ENCODE results near the gene TBL1XR1.
A peak's percentile ranks its signal among the peaks of the same experiment; 100 is the strongest.

TBL1XR1 gene

GRCh38 chr3:177149106-177149505 lies 48.2 kb downstream of the TBL1XR1 start:
- peaks cover 100% of the 10 kb centered on the region for H3K79me2 ChIP-seq (ENCODE audit: insufficient read depth, low read length)
- no peaks in the 10 kb centered on the region for H3K27me3 ChIP-seq (ENCODE audit: low read length)
- H3K36me3 ChIP-seq (ENCODE audit: low read length) = no peaks in the 10 kb centered on the region; the same call in 1 of the 2 replicates
- no peak overlapping the region for H2AFZ ChIP-seq (ENCODE audit: low read depth, low read length, severe bottlenecking)
- H3K9me2 ChIP-seq (replicated peaks; ENCODE audit: insufficient read depth, low read length) = no peaks in the 10 kb centered on the region
- TF ChIP-seq EZH2phosphoT487 (conservative IDR thresholded peaks at IDR 0.05; ENCODE audit: low read length) = no peak
- no peak for TF ChIP-seq CTCF (IDR thresholded peaks at IDR 0.05; ENCODE audit: insufficient read depth, low read length, poor library complexity, severe bottlenecking)
- H3K4me2 ChIP-seq (ENCODE audit: low read depth, low read length, poor library complexity, severe bottlenecking) = peak overlapping the region; percentile 66
- peaks cover 86% of the 10 kb centered on the region for H3F3A ChIP-seq (ENCODE audit: insufficient read depth)
- H3K4me3 ChIP-seq (ENCODE audit: insufficient read depth, low read length, poor library complexity, severe bottlenecking) = no peak overlapping the region
- no peaks in the 10 kb centered on the region for H4K20me1 ChIP-seq (ENCODE audit: low read depth, low read length)
- H3K27ac ChIP-seq (ENCODE audit: low read depth, low read length) = peak overlapping the region; percentile 94
- H3K9ac ChIP-seq (ENCODE audit: low read length) = 0 out of 2 replicates have a peak overlapping the region, but pooled peaks have one; percentile 48
- H3K9me3 ChIP-seq (ENCODE audit: insufficient read depth, low read length) = no peaks in the 10 kb centered on the region

GRCh38 chr3:177147790-177148189 lies 49.5 kb downstream of the TBL1XR1 start:
- Histone ChIP-seq H4K20me1 (ENCODE audit: low read depth, low read length) (0 out of 2 replicates have a peak, but pooled peaks cover 6% of the 10 kb centered on the region), H3K4me3 (ENCODE audit: insufficient read depth, low read length, poor library complexity, severe bottlenecking) (no peak overlapping the region), H3K4me2 (ENCODE audit: low read depth, low read length, poor library complexity, severe bottlenecking) (peak overlapping the region; percentile 98), H3F3A (ENCODE audit: insufficient read depth) (peaks cover 87% of the 10 kb centered on the region), H3K9me2 (replicated peaks; ENCODE audit: insufficient read depth, low read length) (no peaks in the 10 kb centered on the region), H3K27ac (ENCODE audit: low read depth, low read length) (peak overlapping the region; percentile 94), H3K27me3 (ENCODE audit: low read length) (no peaks in the 10 kb centered on the region), H3K9ac (ENCODE audit: low read length) (peak overlapping the region; percentile 58), H3K79me2 (ENCODE audit: insufficient read depth, low read length) (peaks cover 100% of the 10 kb centered on the region), H3K36me3 (ENCODE audit: low read length) (no peaks in the 10 kb centered on the region; the same call in 1 of the 2 replicates), H3K9me3 (ENCODE audit: insufficient read depth, low read length) (no peaks in the 10 kb centered on the region), H2AFZ (ENCODE audit: low read depth, low read length, severe bottlenecking) (no peak overlapping the region)
- TF ChIP-seq EZH2phosphoT487 (conservative IDR thresholded peaks at IDR 0.05; ENCODE audit: low read length) (no peak), CTCF (IDR thresholded peaks at IDR 0.05; ENCODE audit: insufficient read depth, low read length, poor library complexity, severe bottlenecking) (no peak)

DNA sequence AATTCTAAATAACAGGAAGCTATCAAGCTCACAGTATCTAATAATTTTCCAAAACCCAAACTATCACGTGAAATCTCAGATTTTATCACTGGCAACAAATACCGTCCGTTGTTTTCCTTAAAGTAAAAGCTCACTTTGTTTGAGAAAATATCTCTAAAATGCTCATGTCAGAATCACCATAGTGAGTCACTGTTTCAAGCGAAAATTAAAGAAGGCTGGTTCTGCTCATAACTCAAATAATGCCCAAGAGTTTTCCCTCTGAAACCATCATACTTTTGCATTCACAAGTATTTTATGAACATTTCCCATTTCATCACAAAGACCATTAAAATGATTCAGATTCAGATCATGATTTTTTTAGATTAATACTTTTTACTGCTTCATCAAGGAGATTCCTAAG lies 50.6 kb downstream of the TBL1XR1 start:
- Histone ChIP-seq H3K27ac (ENCODE audit: low read depth, low read length) (peak overlapping the region; percentile 94), H3K9me3 (ENCODE audit: insufficient read depth, low read length) (no peaks in the 10 kb centered on the region), H3K36me3 (ENCODE audit: low read length) (no peaks in the 10 kb centered on the region; the same call in 1 of the 2 replicates), H3K79me2 (ENCODE audit: insufficient read depth, low read length) (peaks cover 100% of the 10 kb centered on the region), H2AFZ (ENCODE audit: low read depth, low read length, severe bottlenecking) (no peak overlapping the region), H3K27me3 (ENCODE audit: low read length) (no peaks in the 10 kb centered on the region), H3K4me3 (ENCODE audit: insufficient read depth, low read length, poor library complexity, severe bottlenecking) (no peak overlapping the region), H3K4me2 (ENCODE audit: low read depth, low read length, poor library complexity, severe bottlenecking) (peak overlapping the region; percentile 98), H4K20me1 (ENCODE audit: low read depth, low read length) (0 out of 2 replicates have a peak, but pooled peaks cover 8% of the 10 kb centered on the region), H3K9ac (ENCODE audit: low read length) (peak overlapping the region; percentile 58), H3K9me2 (replicated peaks; ENCODE audit: insufficient read depth, low read length) (no peaks in the 10 kb centered on the region), H3F3A (ENCODE audit: insufficient read depth) (peaks cover 86% of the 10 kb centered on the region)
- TF ChIP-seq CTCF (IDR thresholded peaks at IDR 0.05; ENCODE audit: insufficient read depth, low read length, poor library complexity, severe bottlenecking) = no peak
- no peak for TF ChIP-seq EZH2phosphoT487 (conservative IDR thresholded peaks at IDR 0.05; ENCODE audit: low read length)
